GM18520 (cell line): ENCODE results near the gene MRPS2.
"Not testable (repeated sequence)": the region's sequence is repeated elsewhere in the genome, so short reads cannot be mapped to it uniquely, and the experiment has no call there.

Experiments
- ATAC-seq: cut with Tn5 transposase; IDR thresholded peaks from one replicate; pipeline ENCODE4 v1.9.1; 2021; ENCODE audit not compliant: unreplicated experiment

MRPS2 gene

GRCh38 chr9:135513351-135513846 lies 12.9 kb downstream of the MRPS2 start:
- no peak for ATAC-seq

- ATAC-seq = not testable (repeated sequence)
Observed at GRCh38 chr9:135513906-135514305, 13.4 kb downstream of the MRPS2 start.

GRCh38 chr9:135514342-135515082 lies 14.0 kb downstream of the MRPS2 start:
- ATAC-seq = no peak

- ATAC-seq = no peak
Observed at GRCh38 chr9:135515083-135515951, 14.8 kb downstream of the MRPS2 start.

GRCh38 chr9:135516132-135516860 lies 15.8 kb downstream of the MRPS2 start:
- no peak for ATAC-seq

GRCh38 chr9:135517407-135517822 lies 16.9 kb downstream of the MRPS2 start:
- ATAC-seq = no peak

GRCh38 chr9:135519179-135519971 lies 18.9 kb downstream of the MRPS2 start:
- ATAC-seq = no peak

GRCh38 chr9:135520916-135521607 lies 20.6 kb downstream of the MRPS2 start, which contains the start of gene LCN1:
Gene LCN1, plus strand, starts transcription at chr9:135521440. Its CDS starts 58 bp downstream, at chr9:135521498.
- no peak for ATAC-seq

- no peak for ATAC-seq
Observed at GRCh38 chr9:135521608-135522095, 21.2 kb downstream of the MRPS2 start.

GRCh38 chr9:135522137-135522877 lies 21.8 kb downstream of the MRPS2 start:
- no peak for ATAC-seq

- no peak for ATAC-seq
Observed at GRCh38 chr9:135522931-135523330, 22.4 kb downstream of the MRPS2 start.

GRCh38 chr9:135523521-135524129 lies 23.1 kb downstream of the MRPS2 start:
- no peak for ATAC-seq

- no peak for ATAC-seq
Observed at GRCh38 chr9:135524130-135524861, 23.8 kb downstream of the MRPS2 start.

GRCh38 chr9:135525241-135526088 lies 25.0 kb downstream of the MRPS2 start:
- no peak for ATAC-seq

GRCh38 chr9:135526089-135526729 lies 25.7 kb downstream of the MRPS2 start:
- no peak for ATAC-seq
